GM19351 (cell line): ENCODE data around the gene BMI1.

Source experiments
- ATAC-seq: cut with Tn5 transposase; IDR thresholded peaks from one replicate; pipeline ENCODE4 v1.9.1; 2021; ENCODE audit warnings: mild to moderate bottlenecking, moderate library complexity; ENCODE audit not compliant: unreplicated experiment

Gene BMI1

GRCh38 chr10:22365644-22366434 is 44.9 kb downstream of the BMI1 start:
- peak; percentile 28 for ATAC-seq

- ATAC-seq = no peak
Observed at GRCh38 chr10:22366435-22366703, 45.5 kb downstream of the BMI1 start.

- no peak for ATAC-seq
Observed at GRCh38 chr10:22366771-22367170, 45.9 kb downstream of the BMI1 start.

GRCh38 chr10:22367471-22367870 is 46.6 kb downstream of the BMI1 start:
- peak; percentile 38 for ATAC-seq

GRCh38 chr10:22368402-22368801 is 47.5 kb downstream of the BMI1 start:
- no peak for ATAC-seq

GRCh38 chr10:22368981-22369380 is 48.1 kb downstream of the BMI1 start:
- no peak for ATAC-seq

GRCh38 chr10:22369434-22370072 is 48.7 kb downstream of the BMI1 start:
- peak; percentile 65 for ATAC-seq

- no peak for ATAC-seq
Observed at GRCh38 chr10:22370320-22370719, 49.4 kb downstream of the BMI1 start.

- ATAC-seq = no peak
Observed at GRCh38 chr10:22372298-22372697, 51.4 kb downstream of the BMI1 start.

GRCh38 chr10:22372917-22373316 is 52.0 kb downstream of the BMI1 start:
- no peak for ATAC-seq

GRCh38 chr10:22374489-22375126 is 53.7 kb downstream of the BMI1 start:
- ATAC-seq = no peak

- peak; percentile 64 for ATAC-seq
Observed at GRCh38 chr10:22379059-22379458, 58.2 kb downstream of the BMI1 start.
